GM21717 (cell line): Measurements from ENCODE around the gene STARD8.
"Not testable (repeated sequence)": the region's sequence is repeated elsewhere in the genome, so short reads cannot be mapped to it uniquely, and the experiment has no call there.

Experiments used
- ATAC-seq: cut with Tn5 transposase; IDR thresholded peaks from one replicate; pipeline ENCODE4 v1.9.1; 2021; ENCODE audit warnings: mild to moderate bottlenecking, moderate library complexity; ENCODE audit not compliant: unreplicated experiment

STARD8 gene

DNA sequence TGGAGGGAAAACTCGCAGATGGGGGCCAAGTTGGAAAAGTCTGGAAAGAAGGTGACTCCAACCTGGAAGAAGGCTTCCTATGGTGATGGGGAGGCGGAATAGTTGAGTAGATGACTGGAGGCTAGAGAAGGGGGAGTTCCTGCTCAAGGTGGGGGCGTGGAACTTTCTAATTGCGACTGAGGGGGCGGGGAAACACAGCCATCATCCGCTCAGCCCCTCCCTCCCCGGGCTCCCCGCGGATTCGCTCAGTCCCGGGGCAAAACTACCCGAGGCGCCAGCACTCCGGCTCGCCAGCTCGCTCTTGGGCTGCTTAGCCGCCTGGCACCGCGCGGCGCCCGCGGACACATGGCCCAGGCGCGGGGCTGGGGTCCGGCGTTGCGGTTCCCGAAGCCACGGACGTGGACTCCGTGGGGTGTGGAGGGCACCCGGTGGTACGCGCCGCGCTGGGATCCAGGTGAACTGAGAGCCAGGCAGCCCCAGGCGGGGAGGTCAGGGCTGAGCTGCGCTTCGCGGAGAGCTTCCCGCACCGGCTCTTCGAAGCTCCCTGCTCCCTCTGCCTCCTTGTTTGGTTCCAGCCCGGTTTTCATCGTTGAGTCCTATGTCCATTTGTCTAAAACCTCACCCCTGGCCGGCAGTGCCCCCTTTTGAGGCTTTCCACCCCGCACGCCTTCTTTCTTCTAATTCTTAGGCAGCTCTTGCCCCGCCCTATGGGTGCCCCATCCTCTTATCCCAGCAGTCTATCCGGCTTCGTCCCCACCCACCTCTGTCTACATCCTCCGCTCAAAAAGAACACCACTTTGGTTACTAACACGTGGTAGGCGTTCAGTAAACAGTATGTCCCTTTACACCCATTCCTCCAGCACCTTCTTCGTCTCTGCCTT lies 38.9 kb downstream of the STARD8 start:
- ATAC-seq = no peak

DNA sequence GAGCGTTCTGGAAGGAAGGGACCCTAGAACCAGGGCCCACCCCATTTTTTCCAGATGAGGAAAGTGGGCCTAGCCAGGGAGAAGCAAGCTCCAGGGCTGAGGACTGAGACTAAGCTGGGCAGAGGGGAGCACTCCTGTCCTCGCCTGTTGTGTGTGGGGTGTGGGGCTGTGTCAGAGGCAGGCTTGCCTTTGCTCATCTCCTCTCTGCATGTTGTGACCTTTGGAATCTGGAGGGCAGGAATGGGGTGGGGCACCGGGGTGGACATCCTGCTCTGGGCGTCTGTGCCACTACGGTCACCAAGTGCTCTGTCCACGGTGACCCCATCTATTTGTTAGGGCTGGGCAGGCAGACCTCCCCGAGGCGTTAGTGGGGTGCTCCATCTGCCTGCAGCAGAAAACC lies 41.5 kb downstream of the STARD8 start:
- not testable (repeated sequence) for ATAC-seq

DNA sequence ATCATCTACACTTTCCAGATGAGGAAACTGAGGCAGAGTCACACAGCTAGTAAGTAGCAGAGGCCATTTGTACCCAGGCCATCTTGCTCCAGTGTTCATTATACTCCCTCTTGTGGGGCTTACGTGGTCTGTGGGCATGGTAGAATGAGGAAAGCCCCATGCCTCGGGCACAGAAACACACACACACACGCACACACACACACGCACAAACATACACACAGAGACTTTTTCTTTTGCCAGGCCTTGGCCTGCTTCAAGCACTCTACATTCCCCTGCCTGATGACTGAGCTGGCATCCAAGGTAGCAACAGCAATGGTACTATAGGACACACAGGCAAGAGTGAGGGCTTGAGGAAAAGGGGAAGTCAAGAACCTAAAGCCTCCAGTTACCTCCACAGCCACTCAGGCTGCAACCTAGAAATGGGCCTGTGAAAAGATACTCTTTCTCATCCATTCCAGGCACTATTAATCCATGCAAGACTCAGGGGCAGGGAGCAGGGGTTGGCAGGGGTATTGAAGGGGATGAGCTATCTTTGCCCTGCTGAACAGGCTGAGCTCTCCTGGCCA lies 43.6 kb downstream of the STARD8 start:
- ATAC-seq = no peak

DNA sequence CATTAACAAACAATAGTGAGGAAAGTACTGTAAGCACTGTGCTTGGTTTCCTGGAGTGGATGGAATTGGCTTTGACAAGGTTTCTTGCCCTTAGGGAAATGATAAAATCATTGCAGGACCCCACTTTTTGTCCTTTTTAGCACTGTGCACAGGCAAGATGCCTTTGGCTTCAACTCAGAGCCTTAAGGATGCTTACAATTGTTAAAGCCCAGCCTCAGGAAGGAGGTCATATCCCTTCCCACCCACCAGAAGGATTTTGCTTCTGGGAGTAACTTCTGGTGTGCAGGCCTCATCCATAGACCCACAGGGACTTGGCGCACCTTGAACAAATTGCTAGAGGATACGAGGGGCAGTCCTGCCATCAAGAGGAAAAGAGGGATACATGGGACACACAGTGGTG lies 44.5 kb downstream of the STARD8 start:
- ATAC-seq = no peak

DNA sequence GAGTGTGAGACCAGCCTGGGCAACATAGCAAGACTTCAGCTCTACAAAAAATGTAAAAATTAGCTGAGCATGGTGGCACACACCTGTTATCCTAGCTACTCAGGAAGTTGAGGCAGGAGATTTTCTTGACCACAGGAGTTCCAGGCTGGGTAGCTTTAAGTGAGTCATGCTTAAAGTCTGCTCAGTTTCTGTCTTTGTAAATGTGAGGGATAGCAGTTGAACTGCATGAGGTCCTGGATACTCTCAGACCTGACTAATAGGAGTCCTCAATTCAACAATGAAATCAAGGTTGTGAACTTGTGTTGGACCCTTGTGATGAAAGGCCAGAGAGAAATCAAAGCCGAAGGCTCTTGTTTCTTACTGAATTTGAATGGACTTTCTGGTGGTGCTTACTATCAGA lies 45.2 kb downstream of the STARD8 start:
- no peak for ATAC-seq

- no peak for ATAC-seq
These were observed 46.3 kb downstream of the STARD8 start for GRCh38 chrX:68693481-68694434.

- ATAC-seq = no peak
These were observed 47.2 kb downstream of the STARD8 start for GRCh38 chrX:68694435-68695205.

GRCh38 chrX:68695206-68695845 lies 47.9 kb downstream of the STARD8 start:
- no peak for ATAC-seq

DNA sequence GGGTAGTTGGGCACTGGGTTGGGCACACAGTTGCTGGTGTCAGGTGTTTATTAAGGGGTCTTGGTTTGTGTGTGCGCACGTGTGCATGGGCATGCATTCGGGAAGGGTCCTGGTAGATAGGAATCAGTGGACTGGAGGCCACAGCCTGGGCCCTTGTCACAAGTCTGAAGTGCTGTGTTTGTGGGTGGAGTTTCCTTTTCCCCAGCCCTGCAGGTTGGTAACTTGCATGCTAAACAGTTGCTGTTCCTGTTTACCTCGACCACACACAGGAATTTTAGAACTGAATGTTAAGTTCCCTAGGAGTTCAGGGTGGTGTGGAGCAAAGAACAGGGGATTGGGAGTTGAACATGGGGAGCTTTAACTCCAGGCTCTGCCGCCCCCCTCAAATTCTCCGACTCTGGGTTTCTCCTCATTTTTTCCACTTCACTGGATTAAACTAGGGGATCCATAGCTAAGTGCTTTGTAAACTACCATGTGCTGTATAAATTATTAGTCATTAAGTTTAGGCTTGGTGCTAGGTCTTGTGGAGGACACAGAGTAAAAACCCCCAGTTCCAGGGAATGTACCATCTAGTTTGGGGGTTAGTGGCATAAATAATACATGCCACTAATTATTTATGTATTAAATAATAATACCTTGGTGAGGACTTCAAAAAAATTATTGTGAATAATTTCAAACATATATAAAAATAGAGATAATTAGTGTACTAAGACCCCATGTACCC lies 49.0 kb downstream of the STARD8 start:
- ATAC-seq = no peak

DNA sequence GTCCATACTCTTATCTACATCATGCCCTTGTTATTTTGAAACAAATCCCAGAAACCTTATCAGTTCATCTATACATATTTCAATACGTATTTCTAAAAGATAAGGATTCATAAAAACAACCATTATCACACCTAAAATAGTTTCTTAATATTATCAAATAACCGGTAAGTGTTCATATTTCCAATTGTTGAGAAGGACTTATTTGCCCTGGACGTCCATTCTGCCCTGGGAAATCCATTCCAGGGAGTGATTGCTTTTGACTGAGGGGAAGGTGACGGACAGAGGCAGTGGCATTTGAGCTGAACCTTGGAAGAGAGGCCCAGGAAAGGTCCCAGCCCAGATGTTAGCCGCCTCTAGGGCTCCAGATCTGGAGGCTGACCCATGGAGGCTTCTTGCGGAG lies 49.6 kb downstream of the STARD8 start:
- no peak for ATAC-seq

- no peak for ATAC-seq
These were observed 50.1 kb downstream of the STARD8 start for GRCh38 chrX:68697465-68698125.

DNA sequence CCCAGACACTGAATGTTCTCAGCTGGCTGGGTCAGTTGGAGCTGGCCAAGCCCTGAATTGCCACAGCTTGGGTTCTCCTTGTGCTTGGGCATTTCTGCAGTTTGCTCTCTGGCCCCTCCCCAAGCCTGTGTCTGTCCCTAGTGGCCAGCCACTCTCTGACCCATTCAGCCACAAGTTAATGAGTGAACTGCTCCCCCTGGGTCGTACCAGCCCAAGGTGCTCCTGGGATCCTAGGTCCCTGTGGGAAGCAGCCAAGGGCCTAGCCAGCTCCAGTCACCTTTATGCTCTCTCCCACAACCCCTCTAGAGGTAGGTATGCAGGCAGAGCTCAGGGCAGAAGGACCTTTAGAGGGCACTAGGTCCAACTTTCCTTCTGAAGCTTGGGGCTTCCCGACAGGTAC lies 51.5 kb downstream of the STARD8 start:
- no peak for ATAC-seq

GRCh38 chrX:68699960-68700746 lies 52.7 kb downstream of the STARD8 start:
- no peak for ATAC-seq

DNA sequence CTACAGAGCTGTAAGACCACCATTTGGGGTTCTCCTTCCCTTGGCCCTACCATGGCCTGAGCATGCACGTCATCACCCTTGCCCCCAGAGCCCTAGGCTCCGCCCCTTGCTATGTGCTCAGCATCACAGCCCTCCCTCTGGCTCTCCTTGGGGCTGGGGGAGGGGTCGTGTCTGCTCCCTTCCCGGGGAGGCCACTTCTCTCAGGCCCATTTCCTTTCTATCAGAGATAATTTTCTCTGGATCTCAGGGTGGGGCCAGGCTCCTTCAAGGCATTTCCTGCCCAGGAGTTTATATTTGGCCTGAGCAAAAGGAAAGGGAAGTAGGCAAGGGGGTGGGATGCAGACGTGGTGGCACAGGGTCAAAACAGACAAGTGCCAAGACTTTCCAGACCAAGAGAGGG lies 55.9 kb downstream of the STARD8 start:
- no peak for ATAC-seq

- ATAC-seq = no peak
These were observed 56.4 kb downstream of the STARD8 start for GRCh38 chrX:68703846-68704245.

- no peak for ATAC-seq
These were observed 58.5 kb downstream of the STARD8 start for GRCh38 chrX:68705986-68706385.

GRCh38 chrX:68708503-68709290 lies 61.2 kb downstream of the STARD8 start:
- ATAC-seq = no peak
